HEK293 (cell line): Measurements from ENCODE around the gene ZNF223.

ENCODE experiments used
- BCL11B ChIP-seq: fragments of 450-650 bp; formaldehyde crosslinking; IDR thresholded peaks from 2 replicates; pipeline ENCODE4 v1.5.1; 2016; ENCODE audit warnings: low read depth, missing biosample characterization, missing genetic modification characterization
- GLI2 ChIP-seq: fragments of 450-650 bp; formaldehyde crosslinking; IDR thresholded peaks from 2 replicates; pipeline ENCODE4; 2017; ENCODE audit warnings: missing biosample characterization, missing genetic modification characterization, low read depth, borderline replicate concordance
- HIC1 ChIP-seq: fragments of 450-650 bp; formaldehyde crosslinking; IDR thresholded peaks from 2 replicates; pipeline ENCODE4 v1.5.1; 2016; ENCODE audit warnings: missing biosample characterization, missing genetic modification characterization
- PATZ1 ChIP-seq: fragments of 450-650 bp; formaldehyde crosslinking; IDR thresholded peaks from 2 replicates; pipeline ENCODE4 v1.5.1; 2016; ENCODE audit warnings: missing biosample characterization, missing genetic modification characterization
- SP3 ChIP-seq: fragments of 450-650 bp; formaldehyde crosslinking; IDR thresholded peaks from 2 replicates; pipeline ENCODE4 v1.5.1; 2016; ENCODE audit warnings: missing biosample characterization, missing genetic modification characterization
- ZBTB21 ChIP-seq: fragments of 450-650 bp; formaldehyde crosslinking; IDR thresholded peaks from 2 replicates; pipeline ENCODE4 v1.5.1; 2017; ENCODE audit warnings: missing biosample characterization, missing genetic modification characterization
- ZBTB49 ChIP-seq: fragments of 450-650 bp; formaldehyde crosslinking; IDR thresholded peaks from 2 replicates; pipeline ENCODE4 v1.5.1; 2016; ENCODE audit warnings: missing biosample characterization, missing genetic modification characterization, low read depth
- ZEB2 ChIP-seq: fragments of 450-650 bp; formaldehyde crosslinking; IDR thresholded peaks from 2 replicates; pipeline ENCODE4 v1.5.1; 2016; ENCODE audit warnings: missing biosample characterization, missing genetic modification characterization
- ZFP41 ChIP-seq: fragments of 450-650 bp; formaldehyde crosslinking; IDR thresholded peaks from 2 replicates; pipeline ENCODE4 v1.5.1; 2016; ENCODE audit warnings: missing biosample characterization, missing genetic modification characterization, borderline replicate concordance
- ZNF121 ChIP-seq: fragments of 450-650 bp; formaldehyde crosslinking; IDR thresholded peaks from 2 replicates; pipeline ENCODE4 v1.5.1; 2016; ENCODE audit warnings: missing biosample characterization, missing genetic modification characterization
- ZNF132 ChIP-seq: fragments of 450-650 bp; formaldehyde crosslinking; IDR thresholded peaks from 2 replicates; pipeline ENCODE4 v1.5.1; 2017; ENCODE audit warnings: missing biosample characterization, missing genetic modification characterization, borderline replicate concordance
- ZNF16 ChIP-seq: fragments of 450-650 bp; formaldehyde crosslinking; IDR thresholded peaks from 2 replicates; pipeline ENCODE4 v1.5.1; 2016; ENCODE audit warnings: low read depth, missing biosample characterization, missing genetic modification characterization
- ZNF175 ChIP-seq: fragments of 450-650 bp; formaldehyde crosslinking; IDR thresholded peaks from 2 replicates; pipeline ENCODE4 v1.5.1; 2016; ENCODE audit warnings: missing biosample characterization, missing genetic modification characterization
- ZNF24 ChIP-seq: fragments of 450-650 bp; formaldehyde crosslinking; IDR thresholded peaks from 2 replicates; pipeline ENCODE4 v1.5.1; 2016; ENCODE audit warnings: missing biosample characterization, missing genetic modification characterization
- ZNF26 ChIP-seq: fragments of 450-650 bp; formaldehyde crosslinking; IDR thresholded peaks from 2 replicates; pipeline ENCODE4 v1.5.1; 2016; ENCODE audit warnings: missing biosample characterization, missing genetic modification characterization
- ZNF274 ChIP-seq, 2 experiments: fragments of 200-500 bp in 1 of 2; fragments of 450-650 bp in 1 of 2; sonication (Bioruptor generic) in 1 of 2; formaldehyde crosslinking in 1 of 2; IDR thresholded peaks; 2 replicates each; pipeline versions ENCODE4 v1.5.1 to v1.6.1; 2014 to 2016; ENCODE audit warnings: borderline replicate concordance in 1 of 2, inconsistent platforms in 1 of 2, low read length in 1 of 2, missing biosample characterization in 1 of 2, missing genetic modification characterization in 1 of 2
- ZNF404 ChIP-seq: fragments of 450-650 bp; formaldehyde crosslinking; IDR thresholded peaks from 2 replicates; pipeline ENCODE4 v1.5.1; 2017; ENCODE audit warnings: missing biosample characterization, missing genetic modification characterization
- ZNF416 ChIP-seq: fragments of 450-650 bp; formaldehyde crosslinking; IDR thresholded peaks from 2 replicates; pipeline ENCODE4 v1.5.1; 2016; ENCODE audit warnings: missing biosample characterization, missing genetic modification characterization
- ZNF48 ChIP-seq: fragments of 450-650 bp; formaldehyde crosslinking; IDR thresholded peaks from 2 replicates; pipeline ENCODE4 v1.5.1; 2016; ENCODE audit warnings: missing biosample characterization, missing genetic modification characterization
- ZNF510 ChIP-seq: fragments of 450-650 bp; formaldehyde crosslinking; IDR thresholded peaks from 2 replicates; pipeline ENCODE4 v1.5.1; 2018; ENCODE audit warnings: mild to moderate bottlenecking, missing genetic modification characterization, missing biosample characterization; ENCODE audit not compliant: insufficient replicate concordance
- ZNF521 ChIP-seq: fragments of 450-650 bp; formaldehyde crosslinking; IDR thresholded peaks from 2 replicates; pipeline ENCODE4 v1.5.1; 2017; ENCODE audit warnings: missing biosample characterization, mild to moderate bottlenecking, missing genetic modification characterization
- ZNF585B ChIP-seq: fragments of 450-650 bp; formaldehyde crosslinking; IDR thresholded peaks from 2 replicates; pipeline ENCODE4 v1.5.1; 2016; ENCODE audit warnings: missing biosample characterization, missing genetic modification characterization
- ZNF596 ChIP-seq: fragments of 450-650 bp; IDR thresholded peaks from 2 replicates; pipeline ENCODE4 v1.5.0; 2018; ENCODE audit warnings: missing biosample characterization, mild to moderate bottlenecking, missing genetic modification characterization, moderate library complexity
- ZNF623 ChIP-seq: fragments of 450-650 bp; formaldehyde crosslinking; IDR thresholded peaks from 2 replicates; pipeline ENCODE4 v1.5.1; 2016; ENCODE audit warnings: missing biosample characterization, missing genetic modification characterization
- ZNF626 ChIP-seq: fragments of 450-650 bp; sonication (Bioruptor Pico); formaldehyde crosslinking; IDR thresholded peaks from 2 replicates; pipeline ENCODE4 v1.5.1; 2018; ENCODE audit warnings: missing biosample characterization, missing genetic modification characterization, inconsistent platforms
- ZNF692 ChIP-seq: fragments of 450-650 bp; formaldehyde crosslinking; IDR thresholded peaks from 2 replicates; pipeline ENCODE4 v1.5.1; 2016; ENCODE audit warnings: missing biosample characterization, missing genetic modification characterization
- ZNF776 ChIP-seq: fragments of 450-650 bp; formaldehyde crosslinking; IDR thresholded peaks from 2 replicates; pipeline ENCODE4 v1.5.0; 2017; ENCODE audit warnings: missing biosample characterization, missing genetic modification characterization, borderline replicate concordance
- ZNF837 ChIP-seq: fragments of 450-650 bp; formaldehyde crosslinking; IDR thresholded peaks from 2 replicates; pipeline ENCODE4 v1.5.1; 2016; ENCODE audit warnings: missing biosample characterization, missing genetic modification characterization
- ZSCAN23 ChIP-seq: fragments of 450-650 bp; formaldehyde crosslinking; IDR thresholded peaks from 2 replicates; pipeline ENCODE4 v1.5.1; 2016; ENCODE audit warnings: missing biosample characterization, missing genetic modification characterization

Gene ZNF223

GRCh38 chr19:44113138-44113783 is 61.4 kb downstream of the ZNF223 start, which contains the start of gene ZNF225 (continued):
- TF ChIP-seq ZNF132 (tag by site-specific recombination) (no peak), ZNF837 (no peak), ZNF121 (tag by site-specific recombination) (peak; percentile 99), SP3 (tag by site-specific recombination) (peak; percentile 97), ZNF585B (tag by site-specific recombination) (no peak), HIC1 (tag by site-specific recombination) (no peak), ZBTB21 (peak; percentile 73), PATZ1 (no peak; the same call in 1 of the 2 replicates), BCL11B (tag by site-specific recombination) (peak; percentile 95), ZNF510 (tag by site-specific recombination) (no peak), ZNF16 (tag by site-specific recombination) (no peak), ZFP41 (tag by site-specific recombination) (no peak), ZNF274 (IDR thresholded peaks at IDR 0.05; ENCODE audit: low read length) (no peak), ZNF274 (tag by site-specific recombination; IDR thresholded peaks at IDR 0.05; ENCODE audit: borderline replicate concordance) (no peak), ZNF596 (tag by site-specific recombination) (no peak), ZBTB49 (tag by site-specific recombination) (no peak), ZNF416 (no peak), ZNF404 (tag by site-specific recombination) (no peak), ZNF626 (tag by site-specific recombination) (no peak), ZNF24 (tag by site-specific recombination) (peak; percentile 87; the same call in 1 of the 2 replicates), GLI2 (tag by site-specific recombination) (no peak), ZNF623 (tag by site-specific recombination) (peak; percentile 20; the same call in 1 of the 2 replicates), ZNF26 (tag by site-specific recombination) (no peak), ZNF521 (tag by site-specific recombination) (no peak), ZSCAN23 (tag by site-specific recombination) (no peak), ZEB2 (peak; percentile 98), ZNF175 (tag by site-specific recombination) (no peak), ZNF48 (tag by site-specific recombination) (no peak), ZNF692 (tag by site-specific recombination) (peak; percentile 78), ZNF776 (no peak)
